Activated CD4-positive, CD25-positive, alpha-beta regulatory T cell treated with anti-CD3 and anti-CD28 coated beads, Interleukin-2, amount 50 U/mL, for 16 hours (primary cell): ENCODE results near the gene PARP8.

Experiments used
- DNase-seq: peaks from one replicate; pipeline ENCODE4 v3.0.0-alpha.2; 2020; ENCODE audit warnings: low read depth, low spot score

PARP8 gene

DNA sequence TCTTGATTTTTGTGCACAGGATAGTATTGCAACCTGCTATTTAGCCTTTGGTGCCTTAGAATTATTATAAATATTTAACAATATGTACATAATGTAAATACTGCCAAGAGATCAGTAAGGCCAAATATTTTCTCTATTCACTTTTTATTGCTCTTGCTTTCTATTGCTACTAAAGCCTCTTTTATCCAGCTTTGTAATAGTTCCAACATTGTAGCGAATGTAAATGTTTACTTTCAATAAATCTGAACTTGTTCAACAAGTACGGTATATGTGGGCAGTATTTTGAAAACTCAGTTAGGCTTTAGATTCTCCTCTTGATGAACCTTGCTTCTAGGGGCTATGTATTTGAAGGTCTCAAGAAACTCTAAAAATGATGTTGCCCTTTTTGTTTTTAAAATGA, 179.8 kb downstream of the PARP8 start:
- no peak for DNase-seq

DNA sequence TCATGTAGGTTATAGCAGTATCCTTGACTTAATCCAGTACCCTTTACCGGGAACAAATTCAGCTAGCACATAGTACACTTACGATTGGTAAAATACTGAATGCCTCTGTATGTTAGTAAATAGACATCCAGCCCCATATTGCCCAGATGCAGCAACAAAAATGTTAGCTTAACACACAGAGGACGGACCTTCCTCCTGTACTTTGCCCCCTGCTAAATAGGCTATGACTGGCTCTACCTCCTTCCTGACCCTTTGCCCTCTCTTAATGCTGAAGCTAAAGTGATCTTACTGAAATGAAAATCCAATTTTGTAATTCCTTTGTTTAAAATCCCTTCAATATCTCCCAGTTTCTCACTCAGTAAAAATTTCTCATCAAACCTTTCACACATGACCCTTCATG, 183.1 kb downstream of the PARP8 start:
- DNase-seq, result no peak

DNA sequence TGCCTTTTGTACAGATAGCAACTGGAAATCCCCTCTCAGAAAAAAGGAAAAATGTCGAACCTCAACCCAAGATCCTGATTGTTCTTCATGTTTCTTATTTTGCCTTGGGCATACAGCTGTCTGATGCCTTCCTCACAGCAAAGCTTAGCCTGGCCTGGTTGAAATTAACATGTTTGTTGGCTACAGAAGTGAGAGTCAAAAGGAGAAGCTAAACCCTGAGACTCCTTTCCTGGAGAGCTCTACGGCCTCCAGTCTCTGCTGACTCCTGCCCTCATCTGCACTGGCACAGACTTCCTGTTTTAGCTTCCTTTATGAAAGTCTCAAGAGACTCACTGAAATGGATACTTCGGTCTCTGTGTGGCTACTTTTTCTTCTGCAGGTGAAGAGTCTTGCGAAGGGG, 186.7 kb downstream of the PARP8 start:
- DNase-seq, result no peak

DNA sequence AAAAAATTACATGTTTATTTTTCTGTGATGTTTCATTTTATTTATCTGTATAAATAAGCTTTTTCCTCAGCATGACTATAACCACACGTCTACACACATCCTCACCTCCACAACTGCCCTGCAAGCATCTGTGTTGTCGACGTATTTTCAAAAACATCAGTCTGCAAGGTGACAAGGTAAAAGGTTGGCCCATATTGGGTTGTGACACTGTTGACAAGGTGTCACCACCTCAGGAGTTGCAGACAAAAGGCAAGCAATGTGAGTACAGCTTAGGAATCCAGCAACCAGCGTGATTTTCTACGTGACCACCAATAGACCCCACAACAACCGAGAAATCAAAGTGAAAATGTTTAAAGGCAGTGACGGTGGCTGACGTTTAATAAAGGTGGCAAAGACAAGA, 187.6 kb downstream of the PARP8 start:
- DNase-seq, result no peak

DNA sequence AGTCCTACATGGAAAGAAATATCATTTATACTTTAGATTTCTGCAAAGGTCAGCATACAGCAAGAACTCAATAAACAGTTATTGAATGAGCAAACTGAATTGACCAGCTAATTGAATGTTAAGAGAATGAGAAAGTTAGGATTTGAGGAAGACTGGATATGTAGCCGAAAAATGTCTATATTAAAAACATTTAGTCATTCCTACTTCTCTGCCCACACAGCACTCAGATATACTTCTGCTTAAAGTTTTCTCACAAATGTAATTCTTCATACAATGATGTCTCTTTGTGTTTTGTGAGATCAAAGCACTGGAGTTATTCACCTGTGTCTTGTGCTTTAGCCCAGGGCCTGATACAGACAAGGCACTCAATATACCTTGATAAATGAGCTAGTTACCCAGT, 188.6 kb downstream of the PARP8 start:
- DNase-seq, result no peak

DNA sequence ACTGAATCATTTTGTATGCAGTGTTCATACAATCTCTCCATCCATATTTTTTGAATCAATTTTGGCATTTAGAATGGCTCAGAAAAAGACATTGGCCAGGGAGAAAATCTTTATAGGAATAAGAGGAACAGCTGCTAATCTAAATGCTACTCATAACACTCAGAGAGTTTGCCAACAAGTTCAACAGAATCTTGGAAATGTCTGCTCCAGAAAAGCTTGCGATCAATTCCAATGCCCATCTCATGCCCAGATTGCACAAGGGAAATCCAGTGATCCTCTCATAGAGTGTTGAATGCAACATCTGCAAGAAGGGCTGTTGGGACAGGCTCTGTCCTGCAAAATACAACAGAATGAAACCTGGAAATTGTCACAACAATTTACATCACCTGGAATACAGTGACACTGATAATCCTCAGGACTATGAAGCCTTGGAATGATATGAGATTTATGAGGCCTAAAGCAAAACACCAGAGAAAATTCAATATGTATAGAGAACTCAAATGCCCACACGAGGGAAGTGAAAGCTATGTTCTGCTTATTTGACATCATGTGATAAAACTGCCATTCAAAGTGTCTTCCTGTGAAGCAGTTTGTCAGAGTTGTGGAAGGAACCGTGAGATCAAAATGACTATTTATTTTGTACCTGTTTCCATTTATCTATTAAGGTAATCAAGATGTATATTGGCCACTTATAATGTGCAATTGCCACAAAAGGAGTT, 190.1 kb downstream of the PARP8 start:
- DNase-seq, result no peak

DNA sequence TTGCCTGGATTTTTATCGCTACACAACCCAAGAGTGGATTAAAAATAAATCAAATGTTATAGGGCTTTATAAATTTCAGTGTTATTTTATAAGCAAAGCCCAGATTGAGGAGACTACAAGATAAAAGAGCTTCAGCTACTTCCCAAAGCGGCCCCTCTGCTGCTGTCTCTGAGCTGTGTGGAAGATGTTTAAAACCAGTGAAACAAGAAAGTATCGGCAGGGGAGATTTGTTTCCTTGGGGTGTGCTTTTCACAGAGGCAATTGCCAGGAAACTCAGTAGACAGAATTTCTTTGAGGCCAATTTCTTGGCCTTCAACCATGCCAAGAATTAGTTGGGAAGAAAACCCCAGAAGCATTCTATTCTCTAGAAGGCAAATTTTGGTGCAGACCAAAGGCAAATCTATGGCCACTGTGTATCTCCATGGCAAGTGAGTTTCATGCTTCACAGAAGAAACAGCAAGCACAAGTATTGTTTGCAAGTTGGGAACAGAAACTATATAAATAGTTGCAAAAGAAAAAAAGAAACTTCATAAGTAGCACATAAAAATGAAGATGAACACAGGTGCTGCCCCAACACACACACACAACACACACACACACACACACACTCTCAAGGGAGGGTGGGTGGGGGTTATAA, 197.2 kb downstream of the PARP8 start:
- no peak for DNase-seq

DNA sequence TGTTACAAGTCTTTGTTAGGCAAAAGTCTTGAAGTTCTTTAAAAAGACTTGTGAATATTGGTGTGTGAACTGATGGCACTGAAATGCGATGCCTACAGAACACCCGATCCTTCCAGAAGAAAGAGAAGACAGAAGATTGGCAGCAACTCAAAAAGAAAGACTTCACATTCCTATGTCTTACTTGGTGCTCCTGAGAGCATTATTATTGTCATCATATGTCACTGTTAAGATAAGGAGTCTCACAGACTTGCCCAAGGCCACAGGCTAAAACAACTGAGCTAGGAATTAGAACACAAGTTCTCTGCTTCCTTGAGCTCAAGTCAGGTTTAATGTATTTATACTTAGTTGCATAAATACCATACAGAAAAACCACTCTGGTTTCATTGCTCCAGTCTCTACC, 198.0 kb downstream of the PARP8 start:
- no peak for DNase-seq

DNA sequence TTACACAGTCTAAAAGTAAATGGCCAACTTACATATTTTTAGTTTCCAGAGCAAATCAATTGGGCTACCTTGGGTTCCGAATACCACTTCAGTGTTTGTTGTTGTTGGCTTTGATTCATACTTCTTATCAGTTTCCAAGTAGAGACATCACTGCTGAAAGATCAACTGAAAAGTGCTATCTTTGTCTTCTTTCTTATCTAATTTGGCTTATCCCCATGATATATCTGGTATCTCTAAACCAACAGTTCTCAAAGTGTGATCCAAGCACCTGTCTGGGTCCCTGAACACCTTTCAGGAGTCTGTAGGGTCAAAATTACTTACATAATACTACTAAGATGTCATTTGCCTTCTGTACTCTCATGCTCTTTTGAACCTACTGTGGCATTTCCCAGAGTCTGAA, 200.0 kb downstream of the PARP8 start:
- DNase-seq, result no peak

DNA sequence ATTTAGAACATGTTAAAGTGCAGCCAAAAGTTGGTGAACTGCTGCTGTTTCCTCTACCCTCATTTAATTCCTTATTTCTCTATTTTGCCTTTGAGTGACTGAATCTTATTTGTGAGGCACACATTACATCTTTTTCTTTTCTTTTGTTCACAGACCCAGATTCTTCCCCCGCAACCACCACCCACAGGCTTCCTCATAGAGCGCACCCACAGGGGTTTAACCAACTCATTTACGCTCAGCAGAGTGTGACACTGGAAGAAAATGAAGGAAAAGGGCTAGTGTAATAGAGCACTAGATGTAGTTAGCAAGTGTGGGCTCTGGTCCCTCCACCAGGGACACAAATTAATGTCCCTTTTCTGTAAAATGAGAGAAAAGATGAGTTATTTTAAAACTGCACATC, 200.7 kb downstream of the PARP8 start:
- no peak for DNase-seq

DNA sequence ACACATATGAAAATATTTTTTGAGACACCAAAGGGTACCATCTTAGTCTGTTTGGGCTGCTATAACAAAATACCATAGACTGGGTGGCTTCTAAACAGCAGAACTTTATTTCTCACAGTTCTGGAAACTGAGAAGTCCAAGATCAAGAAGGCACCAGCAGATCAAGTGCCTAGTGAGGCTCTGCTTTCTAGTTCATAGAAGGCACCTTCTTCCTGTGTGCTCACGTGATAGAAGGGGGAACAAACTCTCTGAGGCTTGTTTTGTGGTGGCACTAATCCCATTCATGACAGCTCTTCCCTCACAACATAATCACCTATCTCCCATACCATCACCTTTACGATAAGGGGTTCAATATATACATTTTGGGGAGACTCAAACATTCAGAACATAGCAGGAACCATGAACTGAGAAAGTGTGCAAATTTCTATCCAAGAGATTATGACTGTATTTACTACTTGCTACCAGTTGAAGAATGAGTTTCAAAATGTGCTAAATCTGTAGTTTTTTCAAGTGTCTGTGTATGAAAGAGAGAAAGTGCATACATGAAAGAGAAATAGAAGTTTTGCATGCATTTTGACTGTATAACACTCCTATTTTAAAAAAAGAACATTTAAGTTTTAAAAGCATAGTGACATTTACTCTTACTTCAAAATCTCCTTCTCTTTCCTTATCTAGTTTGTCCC, 207.3 kb downstream of the PARP8 start:
- no peak for DNase-seq

DNA sequence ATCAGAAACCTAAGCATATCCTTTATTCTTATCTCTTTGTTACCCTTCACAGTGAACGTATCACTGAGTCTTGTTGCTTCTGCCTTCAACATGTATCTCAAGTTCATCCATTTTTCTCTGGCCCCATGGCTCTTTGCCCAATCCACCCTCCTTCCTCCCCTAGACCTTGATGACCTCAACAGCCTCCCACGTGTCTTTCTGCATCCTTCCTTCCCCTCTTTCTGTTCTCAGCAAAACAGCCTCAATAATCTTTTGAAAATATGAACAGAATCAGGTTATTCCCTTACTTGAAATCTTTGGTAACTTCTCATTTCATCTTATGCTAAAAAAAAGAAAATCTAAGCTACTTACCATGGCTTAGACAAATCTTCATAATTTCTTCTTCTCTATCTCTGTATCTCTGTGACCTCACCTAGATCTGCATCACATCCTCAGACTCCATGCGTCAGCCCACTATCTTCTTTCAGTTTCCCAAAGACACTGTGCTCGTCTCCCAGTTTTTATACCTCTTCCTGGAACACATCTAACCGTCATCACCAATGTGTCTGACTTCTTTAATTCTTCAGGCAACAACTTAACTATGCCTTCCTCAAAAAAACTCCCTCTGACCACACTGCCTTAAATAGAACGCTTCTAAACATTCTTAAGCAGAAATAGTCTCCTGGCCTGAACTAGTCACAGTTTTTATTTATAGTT, 208.0 kb downstream of the PARP8 start:
- no peak for DNase-seq

DNA sequence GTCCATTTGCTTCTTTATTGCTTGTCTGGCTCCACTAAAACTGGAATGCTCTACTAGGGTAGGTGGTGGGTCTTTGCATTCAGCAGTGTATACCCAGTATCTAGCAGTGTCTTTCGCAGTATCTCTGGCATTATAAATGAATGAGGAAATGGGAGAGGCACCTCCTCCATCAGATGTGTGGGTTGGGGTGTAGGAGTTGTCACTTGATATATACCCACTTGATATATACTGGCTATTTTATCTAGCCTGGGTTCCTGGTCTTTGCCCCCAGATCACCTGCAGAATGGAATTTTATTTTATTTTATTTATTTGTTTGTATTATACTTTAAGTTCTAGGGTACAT, 208.5 kb downstream of the PARP8 start:
- DNase-seq, result no peak

DNA sequence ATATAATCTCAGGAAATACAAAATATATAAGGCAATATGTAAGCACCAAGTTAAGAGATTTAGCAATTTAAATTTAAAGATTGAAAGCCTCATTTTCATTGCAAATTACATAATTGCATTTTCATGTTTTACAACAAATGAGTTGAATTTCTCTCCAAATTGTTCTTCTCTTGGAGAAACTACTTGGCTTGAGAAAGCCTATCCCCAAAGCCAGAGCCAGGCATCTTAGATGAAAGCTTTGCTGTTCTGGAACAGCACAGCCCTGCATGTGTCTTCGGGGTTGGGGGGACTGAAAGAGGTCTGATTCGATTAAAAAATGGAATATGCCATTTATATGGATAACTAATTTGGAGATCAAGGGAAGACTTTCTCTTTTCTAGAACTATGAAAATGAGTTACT, 212.0 kb downstream of the PARP8 start:
- DNase-seq, result no peak

DNA sequence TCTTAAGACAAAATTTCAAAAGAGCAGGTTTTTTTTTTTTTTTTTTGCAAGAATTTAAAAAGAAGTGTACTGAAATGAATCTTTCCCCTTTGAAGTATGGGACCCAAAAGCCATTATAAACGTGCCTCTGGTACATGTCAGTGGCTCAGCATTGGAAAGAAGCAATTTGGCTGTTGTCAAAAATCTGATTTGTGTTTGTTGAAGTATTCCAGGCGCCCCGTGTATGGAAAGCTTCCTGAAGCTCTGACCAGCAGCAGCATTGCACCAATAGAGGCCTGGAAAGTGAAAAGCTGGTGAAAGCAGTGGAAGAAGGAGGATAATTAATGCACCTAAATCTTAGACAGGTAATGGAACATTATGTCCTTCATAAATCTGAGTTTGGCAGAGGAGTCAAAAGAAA, 215.0 kb downstream of the PARP8 start:
- DNase-seq, result no peak

DNA sequence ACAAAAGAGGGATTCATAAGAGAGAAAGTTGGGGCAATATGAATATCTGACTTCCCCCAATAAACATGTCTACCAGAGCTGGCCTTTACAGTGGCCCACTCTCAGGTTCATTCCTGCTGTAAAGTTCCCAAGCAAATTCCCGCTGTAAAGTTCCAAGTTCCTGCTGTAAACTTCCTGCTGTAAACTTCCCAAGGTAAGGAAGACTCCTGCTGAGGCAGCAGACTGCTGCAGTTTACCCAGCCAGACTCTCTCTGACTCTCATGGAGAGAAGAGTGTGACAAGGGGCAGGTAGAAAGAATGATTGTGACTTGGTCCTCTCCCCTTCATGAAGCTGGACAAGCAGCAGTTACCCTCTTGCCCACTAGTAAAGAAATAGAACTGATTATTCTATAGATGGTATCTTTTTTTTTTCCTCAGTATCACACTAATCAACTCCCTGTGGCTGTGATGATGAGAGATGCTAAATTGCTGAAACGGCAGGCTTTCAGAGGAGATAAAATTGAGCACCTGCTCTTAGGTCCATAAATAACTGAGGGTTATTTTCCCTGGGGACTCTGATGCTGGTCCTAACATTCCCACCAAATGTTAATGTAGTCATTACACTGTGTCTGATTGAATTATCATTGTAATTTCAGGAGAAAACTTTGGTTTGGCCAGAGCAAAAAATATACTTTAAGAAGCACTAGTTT, 220.4 kb downstream of the PARP8 start:
- no peak for DNase-seq

DNA sequence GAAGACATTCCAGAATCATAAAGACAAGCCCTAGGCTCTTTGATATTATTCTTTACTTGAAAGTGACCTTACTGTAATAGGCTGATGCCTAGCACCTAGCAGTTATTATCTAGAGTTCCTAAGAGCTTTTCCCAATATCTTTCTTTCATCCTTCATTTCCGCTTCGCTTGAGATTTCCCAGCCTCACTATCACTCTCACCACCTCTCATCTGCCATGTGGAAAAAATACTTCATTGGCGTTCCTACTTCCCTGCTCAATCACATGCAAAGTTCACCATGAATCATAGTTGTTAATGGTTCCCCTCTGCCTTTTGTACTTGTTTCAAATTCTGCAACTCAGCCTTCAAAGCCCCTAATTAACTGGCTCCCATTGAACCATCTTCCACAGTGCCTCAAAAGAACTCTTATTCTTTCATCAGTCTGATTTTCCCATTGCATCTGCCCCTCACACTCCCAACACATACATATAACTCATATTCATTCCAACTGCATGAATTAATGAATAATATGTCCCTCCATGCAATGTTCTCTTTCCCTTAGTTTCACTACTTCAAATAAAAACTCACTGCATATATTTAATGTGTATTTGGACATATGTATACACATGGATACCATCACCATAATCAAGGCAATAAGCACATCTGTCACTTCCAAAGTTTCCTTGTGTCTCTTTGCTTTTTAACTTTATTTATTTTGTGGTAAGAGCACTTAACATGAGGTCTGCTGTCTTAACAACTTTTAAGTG, 221.6 kb downstream of the PARP8 start:
- DNase-seq, result no peak

DNA sequence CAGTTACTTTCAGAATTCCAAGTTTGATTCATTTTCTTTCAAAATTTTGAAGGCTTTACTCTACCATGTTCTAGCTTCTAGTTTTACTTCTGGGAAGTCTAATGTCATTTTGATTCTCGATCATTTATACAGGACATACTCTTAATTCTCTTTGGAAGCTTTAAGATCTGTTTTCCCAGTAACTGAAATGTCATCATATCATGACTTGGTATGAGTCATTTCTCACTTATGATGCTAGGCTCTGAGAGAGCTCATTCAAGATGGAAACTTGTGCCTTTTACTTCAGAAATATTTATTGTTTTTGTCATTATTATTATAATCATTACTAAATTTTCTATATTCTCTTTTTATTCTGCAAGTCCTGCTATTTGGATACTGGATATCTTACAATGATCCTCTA, 222.3 kb downstream of the PARP8 start:
- no peak for DNase-seq

DNA sequence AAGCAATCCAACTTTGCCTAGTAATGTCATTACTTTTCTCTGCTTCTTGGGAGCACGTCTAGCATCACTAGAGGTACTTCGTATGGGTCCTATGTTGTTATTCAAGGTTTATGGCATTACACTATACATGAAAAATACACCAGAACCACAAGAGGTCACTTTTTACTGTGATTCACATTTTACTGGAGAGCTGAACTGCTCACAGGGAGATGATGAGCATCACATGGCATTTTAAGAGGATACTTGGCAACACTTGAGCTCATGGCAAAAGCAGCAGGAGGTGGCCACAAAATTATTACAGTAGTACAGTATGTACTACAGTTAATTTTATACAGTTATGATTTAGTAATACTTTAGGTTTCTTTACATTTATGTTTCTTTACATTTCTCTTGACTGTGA, 223.4 kb downstream of the PARP8 start:
- DNase-seq, result no peak
